ENCODE results near the gene ERP27. TPM values are rescaled to one million over a fixed set of nuclear protein-coding genes. Genes with fewer than 3 reads are reported as not detected.
A peak's percentile ranks its signal among the peaks of the same experiment; 100 is the strongest.

ERP27 gene
- total and polyA plus RNA-seq, 2 donors (not counting 1 experiment from before 2014, with no cell fraction given) = 0.10 to 0.17 TPM

- TF ChIP-seq EZH2 (IDR thresholded peaks at IDR 0.05; ENCODE audit: low read length, missing control alignments) = no peak
- TF ChIP-seq, protein P1, sequence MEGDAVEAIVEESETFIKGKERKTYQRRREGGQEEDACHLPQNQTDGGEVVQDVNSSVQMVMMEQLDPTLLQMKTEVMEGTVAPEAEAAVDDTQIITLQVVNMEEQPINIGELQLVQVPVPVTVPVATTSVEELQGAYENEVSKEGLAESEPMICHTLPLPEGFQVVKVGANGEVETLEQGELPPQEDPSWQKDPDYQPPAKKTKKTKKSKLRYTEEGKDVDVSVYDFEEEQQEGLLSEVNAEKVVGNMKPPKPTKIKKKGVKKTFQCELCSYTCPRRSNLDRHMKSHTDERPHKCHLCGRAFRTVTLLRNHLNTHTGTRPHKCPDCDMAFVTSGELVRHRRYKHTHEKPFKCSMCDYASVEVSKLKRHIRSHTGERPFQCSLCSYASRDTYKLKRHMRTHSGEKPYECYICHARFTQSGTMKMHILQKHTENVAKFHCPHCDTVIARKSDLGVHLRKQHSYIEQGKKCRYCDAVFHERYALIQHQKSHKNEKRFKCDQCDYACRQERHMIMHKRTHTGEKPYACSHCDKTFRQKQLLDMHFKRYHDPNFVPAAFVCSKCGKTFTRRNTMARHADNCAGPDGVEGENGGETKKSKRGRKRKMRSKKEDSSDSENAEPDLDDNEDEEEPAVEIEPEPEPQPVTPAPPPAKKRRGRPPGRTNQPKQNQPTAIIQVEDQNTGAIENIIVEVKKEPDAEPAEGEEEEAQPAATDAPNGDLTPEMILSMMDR (conservative IDR thresholded peaks at IDR 0.05 in 1 of 2, IDR thresholded peaks at IDR 0.05 in 1 of 2; ENCODE audit: low read depth in 1 of 2, low read length in 2 of 2) = no peak
- H3K4me1 ChIP-seq (ENCODE audit: control insufficient read depth, extremely low read depth, insufficient read depth, low read length) = no peaks in the 10 kb centered on the region
- H3K36me3 ChIP-seq (ENCODE audit: control insufficient read depth, insufficient read depth, low read length) = no peaks in the 10 kb centered on the region
- no peak overlapping the region for H3K9ac ChIP-seq (ENCODE audit: insufficient read depth, low read length)
- no peak overlapping the region for H2AFZ ChIP-seq (ENCODE audit: low read length)
- no peaks in the 10 kb centered on the region for H4K20me1 ChIP-seq (ENCODE audit: control insufficient read depth, extremely low read depth, insufficient read depth, low read length)
- no peaks in the 10 kb centered on the region for H3K27me3 ChIP-seq (ENCODE audit: control insufficient read depth, insufficient read depth, low read length)
- H3K27ac ChIP-seq (ENCODE audit: insufficient read depth, low read length) = no peak overlapping the region
- no peak overlapping the region for H3K4me2 ChIP-seq (ENCODE audit: extremely low read depth, insufficient read depth, low read length)
- DNase-seq (ENCODE audit: low read depth in 2 of 2) = no peak
- no peak overlapping the region for H3K4me3 ChIP-seq (replicated peaks in 1 of 4; ENCODE audit: control extremely low read depth in 1 of 4, insufficient read depth in 1 of 4, low read depth in 3 of 4, low read length in 4 of 4)
- no peaks in the 10 kb centered on the region for H3K79me2 ChIP-seq (ENCODE audit: control insufficient read depth, insufficient read depth, low read length)
- H3K9me3 ChIP-seq (ENCODE audit: control insufficient read depth, insufficient read depth, low read depth, low read length) = no peaks in the 10 kb centered on the region
Observed at GRCh38 chr12:14934511-14934910, 3.8 kb downstream of the ERP27 start.

- no peak overlapping the region for H3K27ac ChIP-seq (ENCODE audit: insufficient read depth, low read length)
- H4K20me1 ChIP-seq (ENCODE audit: control insufficient read depth, extremely low read depth, insufficient read depth, low read length) = no peaks in the 10 kb centered on the region
- TF ChIP-seq EZH2 (IDR thresholded peaks at IDR 0.05; ENCODE audit: low read length, missing control alignments) = no peak
- TF ChIP-seq, protein P1 (conservative IDR thresholded peaks at IDR 0.05 in 1 of 2, IDR thresholded peaks at IDR 0.05 in 1 of 2; ENCODE audit: low read depth in 1 of 2, low read length in 2 of 2) = no peak
- H3K79me2 ChIP-seq (ENCODE audit: control insufficient read depth, insufficient read depth, low read length) = no peaks in the 10 kb centered on the region
- no peaks in the 10 kb centered on the region for H3K27me3 ChIP-seq (ENCODE audit: control insufficient read depth, insufficient read depth, low read length)
- no peak overlapping the region for H3K9ac ChIP-seq (ENCODE audit: insufficient read depth, low read length)
- DNase-seq (ENCODE audit: low read depth in 2 of 2) = no peak
- no peak overlapping the region for H3K4me3 ChIP-seq (replicated peaks in 1 of 4; ENCODE audit: control extremely low read depth in 1 of 4, insufficient read depth in 1 of 4, low read depth in 3 of 4, low read length in 4 of 4)
- H3K36me3 ChIP-seq (ENCODE audit: control insufficient read depth, insufficient read depth, low read length) = no peaks in the 10 kb centered on the region
- no peak overlapping the region for H3K4me2 ChIP-seq (ENCODE audit: extremely low read depth, insufficient read depth, low read length)
- peaks cover 3% of the 10 kb centered on the region for H3K4me1 ChIP-seq (ENCODE audit: control insufficient read depth, extremely low read depth, insufficient read depth, low read length)
- H3K9me3 ChIP-seq (ENCODE audit: control insufficient read depth, insufficient read depth, low read depth, low read length) = no peaks in the 10 kb centered on the region
- H2AFZ ChIP-seq (ENCODE audit: low read length) = peak overlapping the region; percentile 14
Observed at GRCh38 chr12:14931791-14932560, 6.4 kb downstream of the ERP27 start.

DNA sequence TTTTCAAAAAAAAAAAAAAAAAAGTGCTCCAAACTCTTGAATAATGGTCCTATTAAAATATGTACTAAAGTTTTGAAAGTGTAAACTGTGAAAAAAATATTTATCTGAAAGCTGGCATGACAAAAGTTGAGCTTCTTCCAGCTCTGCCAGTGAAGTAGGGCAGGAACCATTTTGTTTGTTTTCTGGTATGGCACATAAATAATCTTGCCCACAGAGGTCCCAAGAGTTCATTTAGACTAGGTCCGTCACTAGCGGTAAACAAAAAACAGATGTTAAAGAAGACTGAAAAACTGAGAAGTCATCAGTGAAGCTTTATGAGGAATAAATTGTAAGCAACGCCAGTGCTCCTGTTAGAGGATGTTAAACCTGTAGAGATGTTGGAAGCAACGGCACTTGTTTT, 7.0 kb downstream of the ERP27 start:
- DNase-seq (ENCODE audit: low read depth in 2 of 2) = peak in 1 of 2 donors; percentile 28
- H3K9ac ChIP-seq (ENCODE audit: insufficient read depth, low read length) = no peak overlapping the region
- H3K36me3 ChIP-seq (ENCODE audit: control insufficient read depth, insufficient read depth, low read length) = no peaks in the 10 kb centered on the region
- H4K20me1 ChIP-seq (ENCODE audit: control insufficient read depth, extremely low read depth, insufficient read depth, low read length) = no peaks in the 10 kb centered on the region
- peak overlapping the region; percentile 14 for H2AFZ ChIP-seq (ENCODE audit: low read length)
- no peak overlapping the region for H3K4me3 ChIP-seq (replicated peaks in 1 of 4; ENCODE audit: control extremely low read depth in 1 of 4, insufficient read depth in 1 of 4, low read depth in 3 of 4, low read length in 4 of 4)
- H3K79me2 ChIP-seq (ENCODE audit: control insufficient read depth, insufficient read depth, low read length) = no peaks in the 10 kb centered on the region
- H3K4me1 ChIP-seq (ENCODE audit: control insufficient read depth, extremely low read depth, insufficient read depth, low read length) = peaks cover 3% of the 10 kb centered on the region
- no peaks in the 10 kb centered on the region for H3K9me3 ChIP-seq (ENCODE audit: control insufficient read depth, insufficient read depth, low read depth, low read length)
- H3K4me2 ChIP-seq (ENCODE audit: extremely low read depth, insufficient read depth, low read length) = no peak overlapping the region
- no peak overlapping the region for H3K27ac ChIP-seq (ENCODE audit: insufficient read depth, low read length)
- no peak for TF ChIP-seq EZH2 (IDR thresholded peaks at IDR 0.05; ENCODE audit: low read length, missing control alignments)
- TF ChIP-seq, protein P1 (conservative IDR thresholded peaks at IDR 0.05 in 1 of 2, IDR thresholded peaks at IDR 0.05 in 1 of 2; ENCODE audit: low read depth in 1 of 2, low read length in 2 of 2) = no peak
- H3K27me3 ChIP-seq (ENCODE audit: control insufficient read depth, insufficient read depth, low read length) = no peaks in the 10 kb centered on the region

Measured in fibroblast of lung (primary cell).